ENCODE results near the gene ANKRD10. TPM values are rescaled to one million over a fixed set of nuclear protein-coding genes. Genes with fewer than 3 reads are reported as not detected.

Gene ANKRD10
- total and polyA plus RNA-seq, 2 donors (not counting 3 experiments of a cell fraction or from before 2014, with no cell fraction given): 44.5 to 94.1 TPM

- DNase-seq (ENCODE audit: low read depth, low spot score) (no peak), FAIRE-seq (no peak)
- Histone ChIP-seq H3K9me3 (replicated peaks; ENCODE audit: control insufficient read depth, insufficient read depth, low read length) (no peaks in the 10 kb centered on the region), H2AFZ (ENCODE audit: low read depth, low read length) (no peak overlapping the region), H3K9ac (replicated peaks; ENCODE audit: extremely low read depth, insufficient read depth, low read length) (no peak overlapping the region), H3K4me2 (ENCODE audit: insufficient read depth, low read length) (no peak overlapping the region), H3K27ac (ENCODE audit: insufficient read depth, low read depth, low read length) (no peak overlapping the region), H3K4me1 (ENCODE audit: control insufficient read depth, extremely low read depth, insufficient read depth, low read length) (no peaks in the 10 kb centered on the region), H3K27me3 (ENCODE audit: control insufficient read depth in 2 of 2, insufficient read depth in 2 of 2, low read length in 2 of 2) (peaks cover 8 to 28% of the 10 kb centered on the region in 2 experiments), H3K9me1 (replicated peaks; ENCODE audit: control insufficient read depth, extremely low read depth, insufficient read depth, low read length) (no peaks in the 10 kb centered on the region), H3K79me2 (ENCODE audit: control insufficient read depth, insufficient read depth, low read length) (no peaks in the 10 kb centered on the region), H4K20me1 (replicated peaks; ENCODE audit: control insufficient read depth, extremely low read depth, insufficient read depth, low read length) (no peaks in the 10 kb centered on the region), H3K36me3 (ENCODE audit: control insufficient read depth in 2 of 2, extremely low read depth in 1 of 2, insufficient read depth in 2 of 2, low read length in 2 of 2) (no peaks in the 10 kb centered on the region), H3K4me3 (replicated peaks in 1 of 3; ENCODE audit: insufficient read depth in 1 of 3, low read depth in 1 of 3, low read length in 3 of 3) (no peak overlapping the region)
- intact Hi-C loops (cut with micrococcal nuclease): no loop called here
- ChIA-PET CTCF (no interaction called here), POLR2A (no interaction called here)
- BruUV-seq (replicated peaks): no TSS peak
- TF ChIP-seq POLR2A (IDR thresholded peaks at IDR 0.05; ENCODE audit: low read depth, low read length) (no peak), POLR2AphosphoS5 (IDR thresholded peaks at IDR 0.05; ENCODE audit: insufficient read depth, low read depth, low read length) (no peak), CTCF (IDR thresholded peaks at IDR 0.05; ENCODE audit: extremely low read depth in 1 of 2, insufficient read depth in 1 of 2, low read depth in 1 of 2, low read length in 2 of 2) (no peak), JUN (IDR thresholded peaks at IDR 0.05; ENCODE audit: borderline replicate concordance, insufficient read depth, insufficient read length, low read depth) (no peak), GATA2 (IDR thresholded peaks at IDR 0.05; ENCODE audit: insufficient read depth, insufficient read length, low read depth, low read length) (no peak), EZH2 (IDR thresholded peaks at IDR 0.05; ENCODE audit: borderline replicate concordance, low read depth, low read length, severe bottlenecking) (no peak), MYC (IDR thresholded peaks at IDR 0.05; ENCODE audit: low read depth, low read length) (no peak), FOS (IDR thresholded peaks at IDR 0.05; ENCODE audit: borderline replicate concordance, insufficient read depth, low read length) (no peak), MAX (IDR thresholded peaks at IDR 0.05; ENCODE audit: insufficient read depth, insufficient read length) (no peak)
- dilution Hi-C loops (cut with MboI; ENCODE audit: extremely low pct_ligation_motif_present, low sequenced_read_pairs): no loop called here
Observed at GRCh38 chr13:110850840-110851239, 64.0 kb downstream of the ANKRD10 start.

Data from endothelial cell of umbilical vein (primary cell).